Keratinocyte (primary cell): ENCODE results near the gene SLC9A2. TPM values are rescaled to one million over a fixed set of nuclear protein-coding genes. Genes with fewer than 3 reads are reported as not detected.

ENCODE experiments used
- DNase-seq: peaks from one replicate; pipeline ENCODE4 v3.0.0-alpha.2; 2011; ENCODE audit warnings: low read depth, missing footprints, low spot score
- FAIRE-seq: peaks from 2 replicates; lab custom pipeline; 2011; peaks lifted over from hg19 to GRCh38; lab: Jason Lieb, UNC
- H2AFZ ChIP-seq: 2 replicates; pipeline ENCODE4 v1.6.0; 2012; ENCODE audit warnings: low read length, control low read depth, inconsistent platforms; ENCODE audit not compliant: control insufficient read depth
- H3K27ac ChIP-seq: 2 replicates; pipeline ENCODE4 v1.5.1; 2011; ENCODE audit warnings: low read length; ENCODE audit not compliant: control insufficient read depth, insufficient read depth
- H3K27me3 ChIP-seq: 3 replicates; pipeline ENCODE4 v1.6.0; 2011; ENCODE audit warnings: low read length; ENCODE audit not compliant: control insufficient read depth, insufficient read depth; ENCODE audit errors: extremely low read depth
- H3K36me3 ChIP-seq, 2 experiments: 2 replicates in 1 of 2; 3 replicates in 1 of 2; pipeline ENCODE4 v1.5.1; 2011; ENCODE audit warnings: low read length in 2 of 2, mild to moderate bottlenecking in 1 of 2; ENCODE audit not compliant: control insufficient read depth in 2 of 2, insufficient read depth in 2 of 2; ENCODE audit errors: extremely low read depth in 1 of 2
- H3K4me1 ChIP-seq: 3 replicates; pipeline ENCODE4 v1.5.1; 2011; ENCODE audit warnings: low read length; ENCODE audit not compliant: control insufficient read depth, insufficient read depth; ENCODE audit errors: extremely low read depth
- H3K4me2 ChIP-seq: 3 replicates; pipeline ENCODE4 v1.6.0; 2011; ENCODE audit warnings: low read depth, low read length; ENCODE audit not compliant: control insufficient read depth, insufficient read depth; ENCODE audit errors: extremely low read depth
- H3K4me3 ChIP-seq, 3 experiments: fragments of 200-600 bp in 1 of 3; sonication (generic) in 1 of 3; 2 replicates in 2 of 3; 3 replicates in 1 of 3; pipeline ENCODE4 v1.5.1; 2011 to 2016; ENCODE audit warnings: low read length in 3 of 3, mild to moderate bottlenecking in 3 of 3, control low read depth in 2 of 3, inconsistent platforms in 1 of 3, low read depth in 1 of 3, mixed read lengths in 1 of 3, mixed run types in 1 of 3, moderate library complexity in 1 of 3; ENCODE audit not compliant: control insufficient read depth in 2 of 3, insufficient read depth in 2 of 3; ENCODE audit errors: extremely low read depth in 1 of 3
- H3K79me2 ChIP-seq: 2 replicates; pipeline ENCODE4 v1.6.0; 2012; ENCODE audit warnings: low read length; ENCODE audit not compliant: control insufficient read depth, insufficient read depth
- H3K9ac ChIP-seq: 3 replicates; pipeline ENCODE4 v1.6.0; 2011; ENCODE audit warnings: low read length; ENCODE audit not compliant: control insufficient read depth, insufficient read depth; ENCODE audit errors: extremely low read depth
- H3K9me1 ChIP-seq: 3 replicates; pipeline ENCODE4 v1.6.0; 2011; ENCODE audit warnings: low read length; ENCODE audit not compliant: control insufficient read depth, insufficient read depth; ENCODE audit errors: extremely low read depth
- H3K9me3 ChIP-seq: 2 replicates; pipeline ENCODE4 v1.5.1; 2012; ENCODE audit warnings: low read depth, low read length; ENCODE audit not compliant: control insufficient read depth
- H4K20me1 ChIP-seq: 3 replicates; pipeline ENCODE4 v1.6.0; 2011; ENCODE audit warnings: low read length; ENCODE audit not compliant: control insufficient read depth, insufficient read depth; ENCODE audit errors: extremely low read depth
- EZH2 ChIP-seq: IDR thresholded peaks from one replicate; pipeline ENCODE4 v1.6.1; 2012; ENCODE audit warnings: inconsistent platforms, mild to moderate bottlenecking, low read length, moderate library complexity
- dilution Hi-C: fragments of 300-500 bp; cut with MboI; formaldehyde crosslinking; loops from one replicate; pipeline ENCODE4 v1.7.0; 2020; ENCODE audit warnings: low sequenced_read_pairs; ENCODE audit not compliant: extremely low pct_ligation_motif_present
- polyA plus RNA-seq, 5 experiments: library from polyadenylated mRNA; depleted of rRNA in 3 of 5; stranded (reverse) in 3 of 5; stranded (forward) in 1 of 5; unstranded in 1 of 5; fragments of >200 nt; gene quantifications; 1 replicate in 1 of 5; 2 replicates in 3 of 5; 3 replicates in 1 of 5; pipeline versions ENCODE4 v1.2.1 to v1.2.3, GENCODE V29; 2011 to 2012; ENCODE audit warnings: missing spikeins in 2 of 5, low read depth in 1 of 5, low replicate concordance in 1 of 5
- TF ChIP-seq, protein P1 (sequence below), 3 experiments: IDR thresholded peaks in 1 of 3; conservative IDR thresholded peaks in 1 of 3; optimal IDR thresholded peaks in 1 of 3; 2 replicates in 2 of 3; 3 replicates in 1 of 3; pipeline versions ENCODE3 to v1.5.1; 2011; ENCODE audit warnings: low read length in 3 of 3, mild to moderate bottlenecking in 3 of 3, moderate library complexity in 2 of 3, control low read depth in 1 of 3, inconsistent platforms in 1 of 3; ENCODE audit not compliant: insufficient read depth in 2 of 3; ENCODE audit errors: extremely low read depth in 1 of 3

Gene SLC9A2
- polyA plus RNA-seq, 1 donor (not counting 4 experiments of a cell fraction or from before 2014, with no cell fraction given) = 0.13 TPM

DNA sequence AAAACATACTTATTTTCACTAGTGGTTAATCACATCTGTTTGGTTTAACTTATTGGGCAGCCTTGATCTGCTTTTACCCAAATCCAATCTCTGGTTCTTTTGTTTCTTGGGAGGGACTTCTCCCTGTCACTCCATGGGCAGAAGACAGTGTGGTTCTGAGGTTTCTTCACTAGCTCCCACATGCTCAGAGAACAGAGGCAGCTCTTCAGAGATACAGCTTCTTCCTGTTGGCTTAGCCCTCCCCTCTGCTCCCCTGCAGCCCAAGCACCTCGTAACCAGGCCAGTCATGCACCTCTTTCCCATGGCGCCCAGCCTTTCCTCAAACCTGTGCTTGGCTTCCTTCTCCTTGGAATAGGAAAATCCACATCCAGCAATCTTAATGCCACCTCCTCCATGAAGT is 32.8 kb downstream of the SLC9A2 start:
- H2AFZ ChIP-seq = no peak overlapping the region
- H4K20me1 ChIP-seq = no peaks in the 10 kb centered on the region
- no peak overlapping the region for H3K9ac ChIP-seq
- no peaks in the 10 kb centered on the region for H3K4me1 ChIP-seq
- no peak overlapping the region for H3K4me2 ChIP-seq
- H3K27me3 ChIP-seq = peaks cover 4% of the 10 kb centered on the region
- DNase-seq (no peak), FAIRE-seq (no peak)
- TF ChIP-seq EZH2 = no peak
- TF ChIP-seq, protein P1, sequence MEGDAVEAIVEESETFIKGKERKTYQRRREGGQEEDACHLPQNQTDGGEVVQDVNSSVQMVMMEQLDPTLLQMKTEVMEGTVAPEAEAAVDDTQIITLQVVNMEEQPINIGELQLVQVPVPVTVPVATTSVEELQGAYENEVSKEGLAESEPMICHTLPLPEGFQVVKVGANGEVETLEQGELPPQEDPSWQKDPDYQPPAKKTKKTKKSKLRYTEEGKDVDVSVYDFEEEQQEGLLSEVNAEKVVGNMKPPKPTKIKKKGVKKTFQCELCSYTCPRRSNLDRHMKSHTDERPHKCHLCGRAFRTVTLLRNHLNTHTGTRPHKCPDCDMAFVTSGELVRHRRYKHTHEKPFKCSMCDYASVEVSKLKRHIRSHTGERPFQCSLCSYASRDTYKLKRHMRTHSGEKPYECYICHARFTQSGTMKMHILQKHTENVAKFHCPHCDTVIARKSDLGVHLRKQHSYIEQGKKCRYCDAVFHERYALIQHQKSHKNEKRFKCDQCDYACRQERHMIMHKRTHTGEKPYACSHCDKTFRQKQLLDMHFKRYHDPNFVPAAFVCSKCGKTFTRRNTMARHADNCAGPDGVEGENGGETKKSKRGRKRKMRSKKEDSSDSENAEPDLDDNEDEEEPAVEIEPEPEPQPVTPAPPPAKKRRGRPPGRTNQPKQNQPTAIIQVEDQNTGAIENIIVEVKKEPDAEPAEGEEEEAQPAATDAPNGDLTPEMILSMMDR (optimal IDR thresholded peaks at IDR 0.05 in 1 of 3, IDR thresholded peaks at IDR 0.05 in 1 of 3, conservative IDR thresholded peaks at IDR 0.05 in 1 of 3; ENCODE audit: extremely low read depth in 1 of 3, insufficient read depth in 2 of 3, low read length in 3 of 3) = no peak
- dilution Hi-C loops = no loop called here
- H3K9me3 ChIP-seq = no peaks in the 10 kb centered on the region
- H3K79me2 ChIP-seq = no peaks in the 10 kb centered on the region
- H3K36me3 ChIP-seq = no peaks in the 10 kb centered on the region
- no peak overlapping the region for H3K4me3 ChIP-seq
- H3K27ac ChIP-seq = no peak overlapping the region
- H3K9me1 ChIP-seq = no peaks in the 10 kb centered on the region

DNA sequence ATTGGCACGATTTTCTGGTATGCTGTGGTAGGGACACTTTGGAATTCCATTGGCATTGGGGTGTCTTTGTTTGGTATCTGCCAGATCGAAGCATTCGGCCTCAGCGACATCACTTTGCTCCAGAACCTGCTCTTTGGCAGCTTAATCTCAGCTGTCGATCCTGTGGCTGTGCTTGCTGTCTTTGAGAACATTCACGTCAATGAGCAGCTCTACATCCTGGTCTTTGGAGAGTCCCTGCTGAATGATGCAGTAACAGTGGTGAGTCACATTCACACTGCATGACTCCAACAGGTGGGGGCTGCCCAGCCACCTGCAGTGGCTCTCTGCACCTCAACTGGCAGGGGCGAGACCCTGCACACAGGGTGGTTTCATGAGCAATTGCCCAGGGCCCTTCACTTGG is 38.4 kb downstream of the SLC9A2 start:
- FAIRE-seq (peak; percentile 53), DNase-seq (no peak)
- no peaks in the 10 kb centered on the region for H3K9me3 ChIP-seq
- no peaks in the 10 kb centered on the region for H3K79me2 ChIP-seq
- dilution Hi-C loops = no loop called here
- H3K36me3 ChIP-seq = no peaks in the 10 kb centered on the region
- TF ChIP-seq, protein P1 (optimal IDR thresholded peaks at IDR 0.05 in 1 of 3, IDR thresholded peaks at IDR 0.05 in 1 of 3, conservative IDR thresholded peaks at IDR 0.05 in 1 of 3; ENCODE audit: extremely low read depth in 1 of 3, insufficient read depth in 2 of 3, low read length in 3 of 3) = no peak
- TF ChIP-seq EZH2 = no peak
- peaks cover 5% of the 10 kb centered on the region for H3K4me1 ChIP-seq
- no peaks in the 10 kb centered on the region for H4K20me1 ChIP-seq
- H3K27ac ChIP-seq = no peak overlapping the region
- H3K27me3 ChIP-seq = no peaks in the 10 kb centered on the region
- H3K9me1 ChIP-seq = no peaks in the 10 kb centered on the region
- H3K4me3 ChIP-seq = no peak overlapping the region
- H3K9ac ChIP-seq = no peak overlapping the region
- H3K4me2 ChIP-seq = peak overlapping the region; percentile 14
- peak overlapping the region; percentile 13 for H2AFZ ChIP-seq
